ENCODE measurements around the gene NPLOC4.
A peak's percentile ranks its signal among the peaks of the same experiment; 100 is the strongest.

The NPLOC4 gene

DNA sequence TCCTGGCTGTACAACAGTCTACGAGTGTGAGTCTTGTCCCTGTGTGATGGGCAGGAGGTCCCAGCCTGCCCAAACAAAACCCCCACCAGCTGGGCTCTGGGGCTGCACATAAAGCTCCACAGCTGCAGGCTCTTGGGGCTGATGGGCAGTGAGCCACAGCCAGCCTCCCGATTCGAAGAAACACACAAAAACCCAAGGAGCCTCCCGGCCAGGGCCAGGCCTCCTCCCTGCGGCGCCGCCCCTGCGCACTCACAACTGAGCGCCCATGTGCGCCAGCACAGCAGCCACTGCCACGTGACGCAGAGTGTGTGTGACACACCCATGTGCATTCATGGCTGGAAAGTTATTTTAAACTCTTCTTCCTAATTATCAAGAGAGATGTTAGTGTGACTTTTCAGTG is 54.2 kb downstream of the NPLOC4 start:
- DNase-seq, result no peak

GRCh38 chr17:81582341-81582740 is 54.6 kb downstream of the NPLOC4 start:
- no peak for DNase-seq

DNA sequence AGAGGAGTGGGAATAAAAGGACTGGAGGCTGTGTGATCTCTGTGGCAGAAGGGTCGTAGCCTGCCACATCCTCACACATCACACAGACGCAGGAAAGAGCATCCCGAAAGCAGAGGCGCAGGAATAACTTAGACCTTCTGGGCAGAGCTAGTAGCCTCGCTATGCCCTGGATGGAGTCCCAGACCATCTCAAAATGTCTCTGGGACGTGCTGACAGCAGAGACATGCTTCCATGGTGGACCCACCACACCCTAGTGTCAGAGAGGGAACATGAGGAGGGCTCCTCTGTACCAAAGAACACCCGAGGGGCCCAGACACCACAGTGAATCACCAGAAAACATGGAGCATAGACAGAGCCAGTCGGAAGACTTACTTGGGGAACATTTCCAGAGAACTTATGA is 55.2 kb downstream of the NPLOC4 start:
- DNase-seq, result no peak

GRCh38 chr17:81580481-81580880 is 56.4 kb downstream of the NPLOC4 start:
- no peak for DNase-seq

GRCh38 chr17:81579821-81580321 is 57.0 kb downstream of the NPLOC4 start:
- DNase-seq, result no peak

DNA sequence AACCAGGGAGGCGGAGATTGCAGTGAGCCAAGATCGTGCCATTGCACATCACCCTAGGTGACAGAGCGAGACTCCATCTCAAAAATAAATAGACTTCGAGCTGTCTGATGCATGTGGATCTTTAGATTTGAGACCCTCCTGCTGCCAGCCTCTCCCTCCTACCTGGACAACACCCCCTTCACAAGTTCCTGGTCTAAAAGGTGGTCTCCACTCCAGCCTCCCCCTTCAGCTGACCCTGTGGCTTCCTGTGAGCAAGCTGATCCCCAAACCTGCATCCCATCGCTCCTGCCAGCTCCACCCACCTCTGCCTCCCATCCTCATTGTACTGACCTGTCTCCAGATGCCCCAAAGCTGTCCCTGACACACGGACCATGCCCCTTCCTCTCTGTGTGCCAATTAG is 57.6 kb downstream of the NPLOC4 start:
- DNase-seq, result no peak

DNA sequence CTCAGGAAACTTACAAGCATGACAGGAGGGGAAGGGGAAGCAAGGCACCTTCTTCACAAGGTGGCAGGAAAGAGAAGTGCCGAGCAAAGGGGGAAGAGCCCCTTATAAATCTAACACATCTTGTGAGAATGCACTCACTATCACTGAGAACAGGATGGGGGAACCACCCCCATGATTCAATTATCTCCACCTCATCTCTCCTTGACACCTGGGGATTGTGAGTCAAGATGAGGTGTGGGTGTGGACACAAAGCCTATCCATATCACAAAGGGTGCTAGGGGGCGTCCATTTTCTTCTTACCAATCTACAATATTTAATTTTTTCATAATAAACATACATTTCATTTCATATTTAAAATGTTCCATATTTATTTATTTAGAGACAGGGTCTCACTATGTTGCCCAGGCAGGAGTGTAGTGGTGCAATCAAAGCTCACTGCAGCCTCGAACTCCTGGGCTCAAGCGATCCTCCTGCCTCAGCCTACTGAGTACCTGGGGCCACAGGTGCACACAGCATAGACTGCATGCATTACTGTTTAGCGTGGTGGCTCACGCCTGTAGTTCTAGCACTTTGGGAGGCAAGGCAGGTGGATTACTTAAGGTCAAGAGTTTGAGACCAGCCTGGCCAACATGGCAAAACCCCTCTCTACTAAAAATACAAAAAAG is 58.2 kb downstream of the NPLOC4 start:
- DNase-seq, result no peak

DNA sequence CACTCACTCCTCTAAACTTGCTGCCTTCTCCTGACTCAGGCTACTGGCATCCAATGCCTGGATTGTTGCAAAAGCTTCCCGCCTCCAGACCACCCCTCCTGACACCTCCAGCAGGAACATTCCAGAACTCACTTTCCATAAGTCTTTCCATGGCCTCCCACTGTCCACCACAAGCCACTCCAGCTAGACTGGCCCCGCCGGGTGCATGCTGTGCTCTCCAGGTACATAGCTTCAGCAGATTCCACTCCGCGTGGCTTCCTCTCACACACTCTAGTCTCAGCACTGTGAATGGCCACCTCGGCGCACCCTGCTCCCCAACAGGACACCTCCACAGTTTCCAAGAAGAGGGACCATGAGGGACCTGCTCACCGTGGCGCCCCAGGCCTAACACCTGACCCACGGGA is 58.9 kb downstream of the NPLOC4 start:
- DNase-seq, result no peak

DNA sequence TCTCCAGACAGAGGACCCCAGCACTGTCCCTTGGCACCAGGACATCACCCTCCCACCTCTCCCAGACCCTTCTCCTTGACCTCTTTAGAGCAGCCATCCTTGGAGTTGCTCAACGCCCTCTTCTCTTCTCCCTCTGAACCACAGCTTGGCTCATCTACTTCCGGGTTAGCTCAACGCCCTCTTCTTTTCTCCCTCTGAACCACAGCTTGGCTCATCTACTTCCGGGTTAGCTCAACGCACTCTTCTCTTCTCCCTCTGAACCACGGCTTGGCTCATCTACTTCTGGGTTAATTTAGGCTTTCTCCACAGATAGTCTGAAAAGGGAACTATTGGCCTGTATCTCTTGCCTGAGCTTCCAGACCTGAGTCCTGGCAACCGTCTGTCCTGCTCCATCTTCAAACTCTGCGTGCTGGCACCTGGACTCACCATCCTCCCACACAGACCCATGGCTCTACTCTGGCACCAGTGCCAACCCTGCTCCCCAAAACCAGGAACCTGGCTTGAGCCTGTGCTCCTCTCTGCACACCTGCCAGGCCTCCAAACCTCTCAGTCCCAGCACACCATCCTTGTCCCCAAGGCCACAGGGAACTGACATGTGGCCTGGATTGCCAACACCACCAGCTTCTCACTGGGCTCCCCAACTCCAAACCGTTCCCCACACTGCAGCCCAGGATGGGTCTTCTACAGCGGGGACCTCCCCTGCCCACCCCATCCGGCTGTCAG is 59.5 kb downstream of the NPLOC4 start:
- DNase-seq, result no peak

DNA sequence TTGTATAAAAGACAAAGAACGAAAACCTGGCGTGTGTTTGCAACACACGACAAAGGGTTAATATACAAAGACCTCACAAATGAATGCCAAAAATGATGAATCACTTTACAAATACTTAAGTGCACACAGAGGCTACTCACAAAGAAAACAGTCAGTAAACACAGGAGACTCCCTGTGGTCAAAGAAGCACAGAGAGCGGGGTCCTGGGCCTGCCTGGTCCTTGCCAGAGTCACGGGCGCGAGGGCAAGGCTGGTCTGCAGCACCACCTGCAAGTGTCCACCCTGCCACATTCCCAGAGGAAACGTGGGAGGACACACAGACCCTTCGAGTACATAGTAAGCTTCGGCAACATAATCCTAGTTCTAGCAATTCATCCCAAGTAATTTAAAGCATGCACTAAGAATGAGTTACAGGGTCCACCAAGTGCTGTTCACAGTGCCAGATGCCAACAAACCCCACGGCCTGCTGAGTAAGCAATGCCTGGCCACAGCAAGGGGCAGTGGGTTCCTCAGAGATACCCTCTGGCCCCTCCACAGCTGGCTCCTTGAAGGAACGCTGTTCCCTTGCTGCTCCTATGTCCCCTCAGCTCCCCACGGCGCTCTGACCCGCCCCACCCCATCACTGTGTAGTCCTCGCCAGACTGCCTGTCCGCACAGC is 60.2 kb downstream of the NPLOC4 start:
- DNase-seq, result no peak

GRCh38 chr17:81575836-81576235 is 61.1 kb downstream of the NPLOC4 start:
- no peak for DNase-seq

- DNase-seq, result no peak
Observed at GRCh38 chr17:81574643-81574956, 62.3 kb downstream of the NPLOC4 start.

DNA sequence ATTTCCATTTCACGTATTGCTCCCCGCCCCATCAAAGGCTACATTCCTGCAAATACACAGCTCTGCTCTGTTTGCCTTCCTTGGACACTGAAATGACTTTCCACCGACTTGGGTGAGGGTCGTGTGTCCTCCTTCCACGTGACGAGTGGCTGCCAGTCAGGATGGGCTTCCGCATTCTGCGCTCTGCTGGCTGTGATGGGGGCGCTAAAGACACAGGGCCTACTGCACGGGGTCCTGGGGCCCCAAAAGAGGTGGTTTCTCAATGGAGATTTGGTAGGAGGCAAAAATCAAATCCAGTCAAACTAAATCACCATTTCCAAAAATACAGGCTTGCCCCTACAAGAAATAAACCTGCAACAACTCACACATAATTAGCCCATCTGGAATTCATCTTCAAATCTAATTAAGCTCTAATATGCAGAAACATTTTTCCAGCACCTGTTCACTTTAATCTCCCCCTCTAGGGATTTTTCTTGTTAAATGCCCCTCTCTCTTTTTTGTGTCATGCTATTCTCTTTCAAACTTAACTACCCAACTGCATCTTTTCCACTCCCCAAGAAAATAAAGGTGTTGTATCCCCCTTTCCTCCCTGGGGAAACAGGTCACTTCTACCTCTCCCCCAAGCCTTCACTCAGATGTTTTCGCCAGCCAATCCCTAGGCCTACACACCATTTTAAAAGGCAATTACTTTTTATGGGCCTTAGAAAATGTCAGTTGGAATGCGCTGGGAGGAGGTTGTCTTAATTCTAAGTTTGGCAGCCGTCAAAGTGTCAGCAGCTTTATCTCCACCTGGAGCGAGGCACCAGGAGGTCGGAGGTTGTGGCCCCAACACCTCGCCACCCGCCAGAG is 62.9 kb downstream of the NPLOC4 start:
- peak; percentile 19 for DNase-seq

DNA sequence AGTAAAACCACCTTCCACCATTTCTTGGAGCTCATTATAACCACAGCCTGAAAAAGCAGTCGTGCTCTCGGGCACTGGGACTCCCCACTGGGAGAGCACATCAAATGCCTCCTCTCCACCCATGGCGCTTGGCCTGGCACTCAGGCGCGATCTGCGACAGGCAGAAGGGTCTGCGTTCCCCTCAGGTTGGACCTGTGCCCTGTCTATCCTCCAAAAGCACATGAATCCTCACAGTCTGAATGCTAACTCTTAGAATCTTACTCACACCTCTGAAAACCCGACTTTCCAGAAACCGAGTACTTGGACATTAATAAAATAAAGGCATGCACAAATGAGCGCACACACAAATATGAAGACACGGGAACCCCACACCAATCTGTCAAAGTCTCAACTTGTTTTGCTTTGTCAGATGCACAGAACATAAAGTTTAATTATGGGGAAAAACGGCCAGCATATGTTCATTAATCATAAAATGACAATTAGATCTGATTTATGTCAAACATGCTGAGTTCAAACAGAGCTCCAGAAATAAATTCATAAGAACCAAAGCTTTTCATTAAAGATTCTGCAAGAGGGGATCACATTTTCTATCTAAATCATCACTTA is 64.2 kb downstream of the NPLOC4 start:
- no peak for DNase-seq

DNA sequence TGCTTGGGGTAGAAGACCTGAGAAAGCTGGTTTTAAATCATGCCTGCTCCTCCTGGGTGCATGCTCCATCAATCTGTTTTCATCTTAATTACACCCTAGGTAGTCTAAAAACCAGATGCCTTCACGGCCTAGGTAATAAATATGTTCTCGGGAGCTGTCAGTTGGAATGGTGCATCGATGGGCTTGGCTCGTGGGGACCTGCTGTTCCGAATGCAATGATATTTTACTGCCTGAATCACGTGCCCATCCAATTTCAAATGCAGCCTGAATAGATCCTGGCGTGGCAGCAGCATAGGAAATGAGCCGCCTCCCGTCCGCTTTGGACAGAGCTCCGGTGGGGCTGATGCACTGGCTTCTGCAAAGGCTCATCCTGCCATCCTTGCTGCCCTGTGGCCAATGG is 65.9 kb downstream of the NPLOC4 start:
- DNase-seq, result no peak

- DNase-seq, result no peak
Observed at GRCh38 chr17:81569986-81570514, 66.9 kb downstream of the NPLOC4 start.

DNA sequence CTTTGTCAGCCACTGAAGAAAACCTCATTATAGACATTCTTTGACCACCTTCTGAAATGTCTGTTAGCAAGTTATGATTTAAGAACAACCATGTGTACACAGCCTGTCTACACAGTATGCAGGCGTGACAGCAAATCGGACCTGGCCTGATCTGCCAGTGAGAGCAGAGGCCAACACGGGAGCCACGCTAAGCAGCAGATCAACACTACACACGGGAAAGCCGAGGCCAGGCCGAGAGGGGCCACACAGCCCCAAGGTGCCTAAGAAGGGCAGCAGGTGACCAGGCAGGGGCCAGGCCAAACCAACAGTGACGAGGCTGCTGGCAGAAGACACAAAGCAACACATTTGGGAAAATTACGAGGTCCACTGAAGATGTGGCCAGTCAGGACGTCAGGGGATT is 68.5 kb downstream of the NPLOC4 start:
- DNase-seq, result no peak

GRCh38 chr17:81567191-81567590 is 69.7 kb downstream of the NPLOC4 start:
- no peak for DNase-seq

DNA sequence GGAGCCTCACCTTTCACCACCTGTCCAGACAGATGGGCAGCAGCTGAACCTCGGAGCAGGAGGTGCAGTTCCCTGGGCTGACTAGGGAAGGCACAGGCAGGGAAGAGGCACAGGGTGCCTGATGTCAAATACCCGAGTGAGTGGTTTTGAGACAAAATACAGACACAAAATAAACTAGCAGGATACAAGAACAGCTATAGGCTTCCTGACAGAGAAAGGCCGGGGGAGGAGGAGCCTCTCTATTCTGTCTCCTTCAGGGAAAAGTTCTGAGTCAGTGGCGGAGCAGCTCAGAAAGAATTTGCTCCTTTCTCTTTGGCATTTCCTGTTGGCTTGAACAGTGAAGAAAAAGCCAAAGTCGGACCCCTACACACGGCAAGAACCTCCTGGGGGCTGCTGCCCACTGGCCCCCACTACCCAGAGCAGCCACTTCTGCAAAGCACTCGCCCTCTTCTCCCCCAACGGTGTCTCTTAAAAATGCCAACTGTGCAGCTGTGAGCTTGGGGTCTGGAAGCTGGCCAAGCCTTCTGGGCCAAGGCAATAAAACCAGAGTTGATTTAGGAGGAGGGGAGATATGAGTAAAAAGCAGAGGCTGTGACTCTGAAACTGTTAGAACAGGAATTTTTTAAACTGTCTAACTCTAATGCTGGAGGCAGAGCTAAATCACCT is 70.3 kb downstream of the NPLOC4 start:
- DNase-seq, result peak; percentile 75

GRCh38 chr17:81565231-81565630 is 71.7 kb downstream of the NPLOC4 start:
- no peak for DNase-seq

DNA sequence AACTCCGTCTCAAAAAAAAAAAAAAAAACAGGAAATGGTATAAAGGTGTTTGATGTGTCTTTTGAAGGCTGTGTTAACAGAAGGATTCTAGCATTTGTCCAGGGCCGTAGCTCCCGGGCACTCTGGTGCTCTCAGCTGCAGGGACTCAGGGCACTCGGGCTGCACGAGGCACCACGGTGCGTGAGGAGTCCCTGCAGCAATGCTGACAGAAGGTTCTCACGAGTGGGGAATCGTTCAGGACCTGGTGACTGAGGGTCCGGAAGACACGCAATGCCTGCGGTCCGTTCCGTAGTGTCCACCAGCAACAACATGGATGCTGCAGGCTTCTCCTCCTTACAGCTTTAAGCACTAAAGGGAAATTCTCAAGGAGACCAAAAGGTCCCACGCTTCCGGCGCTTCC is 72.1 kb downstream of the NPLOC4 start:
- DNase-seq, result no peak

Measured in eye (tissue), 1 donor.